ENCODE results near the gene PRKAG2. TPM values are rescaled to one million over a fixed set of nuclear protein-coding genes. Genes with fewer than 3 reads are reported as not detected.

Gene PRKAG2
- total RNA-seq, 4 donors from 2014 or later, result 7.5 to 14.3 (median 12.2) TPM

DNA sequence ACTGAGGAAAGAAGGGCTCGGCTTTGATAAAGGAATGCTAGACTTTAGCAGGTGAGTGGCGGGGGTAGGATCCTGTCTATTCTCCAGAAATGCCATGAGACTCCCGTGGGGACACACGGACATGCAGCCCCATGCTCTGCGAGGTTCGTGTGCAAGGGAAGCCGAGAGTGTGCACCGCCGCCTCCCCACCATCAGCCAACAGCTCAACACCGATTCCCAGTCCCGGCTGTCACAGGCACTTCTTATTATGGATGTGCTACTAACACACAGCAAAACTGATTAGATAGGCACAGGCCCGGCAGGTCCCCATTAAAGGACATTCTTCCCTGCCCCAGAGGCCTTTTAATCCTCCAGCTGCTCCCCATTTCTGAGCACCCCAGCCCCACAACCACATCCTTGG lies 154.4 kb downstream of the PRKAG2 start:
- TF ChIP-seq, protein P1, sequence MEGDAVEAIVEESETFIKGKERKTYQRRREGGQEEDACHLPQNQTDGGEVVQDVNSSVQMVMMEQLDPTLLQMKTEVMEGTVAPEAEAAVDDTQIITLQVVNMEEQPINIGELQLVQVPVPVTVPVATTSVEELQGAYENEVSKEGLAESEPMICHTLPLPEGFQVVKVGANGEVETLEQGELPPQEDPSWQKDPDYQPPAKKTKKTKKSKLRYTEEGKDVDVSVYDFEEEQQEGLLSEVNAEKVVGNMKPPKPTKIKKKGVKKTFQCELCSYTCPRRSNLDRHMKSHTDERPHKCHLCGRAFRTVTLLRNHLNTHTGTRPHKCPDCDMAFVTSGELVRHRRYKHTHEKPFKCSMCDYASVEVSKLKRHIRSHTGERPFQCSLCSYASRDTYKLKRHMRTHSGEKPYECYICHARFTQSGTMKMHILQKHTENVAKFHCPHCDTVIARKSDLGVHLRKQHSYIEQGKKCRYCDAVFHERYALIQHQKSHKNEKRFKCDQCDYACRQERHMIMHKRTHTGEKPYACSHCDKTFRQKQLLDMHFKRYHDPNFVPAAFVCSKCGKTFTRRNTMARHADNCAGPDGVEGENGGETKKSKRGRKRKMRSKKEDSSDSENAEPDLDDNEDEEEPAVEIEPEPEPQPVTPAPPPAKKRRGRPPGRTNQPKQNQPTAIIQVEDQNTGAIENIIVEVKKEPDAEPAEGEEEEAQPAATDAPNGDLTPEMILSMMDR (IDR thresholded peaks at IDR 0.05), result no peak
- TF ChIP-seq POLR2A (IDR thresholded peaks at IDR 0.05), result no peak
- WGBS, 2 donors, result 86 to 88% methylated on average over 12 of the region's 12 CpGs
- H3K4me3 ChIP-seq (ENCODE audit: low read depth, poor library complexity, severe bottlenecking), result no peak overlapping the region
- intact Hi-C loops (cut with DNase I; ENCODE audit: low total_unique reads), result no loop called here
- DNase-seq (ENCODE audit: low spot score in 2 of 2), result no peak

DNA sequence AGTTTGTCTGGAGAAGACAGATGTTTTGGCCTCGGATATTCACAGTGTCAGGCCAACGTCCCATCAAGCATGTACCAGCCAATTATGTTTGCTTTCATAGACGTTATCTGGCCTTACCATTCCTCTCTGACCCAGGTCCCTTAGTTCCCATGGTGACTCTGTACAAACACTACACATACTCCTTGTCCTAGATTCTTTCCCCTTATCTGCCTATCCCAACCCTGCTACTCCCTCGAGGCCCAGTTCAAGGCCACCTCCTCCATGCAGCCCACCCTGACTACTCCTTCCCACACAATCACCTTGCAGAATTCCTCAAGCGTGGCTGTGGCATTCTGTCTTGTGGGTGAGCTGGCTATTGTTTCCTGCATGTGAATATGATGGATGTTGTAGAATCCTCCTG lies 155.2 kb downstream of the PRKAG2 start:
- DNase-seq (ENCODE audit: low spot score in 2 of 2), result no peak
- H3K4me3 ChIP-seq (ENCODE audit: low read depth, poor library complexity, severe bottlenecking), result no peak overlapping the region
- WGBS, 2 donors, result 75 to 80% methylated on average over 5 of the region's 5 CpGs
- intact Hi-C loops (cut with DNase I; ENCODE audit: low total_unique reads), result no loop called here
- TF ChIP-seq, protein P1 (IDR thresholded peaks at IDR 0.05), result no peak
- no peak for TF ChIP-seq POLR2A (IDR thresholded peaks at IDR 0.05)

DNA sequence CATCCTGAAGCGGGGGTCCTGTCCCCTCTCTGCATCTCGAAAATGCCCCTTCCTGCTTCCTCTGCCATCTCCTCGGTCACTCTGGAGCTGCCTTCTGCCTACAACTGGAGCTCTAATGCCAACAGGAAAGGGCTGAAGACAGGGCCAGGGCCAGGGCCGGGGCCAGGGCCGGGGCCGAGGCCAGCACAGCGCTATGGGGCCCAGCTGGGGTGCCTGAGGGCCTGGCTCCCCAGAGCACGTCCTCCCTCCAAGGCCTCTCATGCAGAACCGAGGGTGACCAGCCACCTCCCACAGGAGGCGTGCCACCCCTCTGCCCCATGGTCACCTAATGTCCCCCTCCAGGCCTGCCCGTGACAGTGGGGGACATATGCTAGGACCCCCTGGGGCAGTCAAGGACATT lies 155.7 kb downstream of the PRKAG2 start:
- intact Hi-C loops (cut with DNase I; ENCODE audit: low total_unique reads), result no loop called here
- no peak for DNase-seq (ENCODE audit: low spot score in 2 of 2)
- TF ChIP-seq, protein P1 (IDR thresholded peaks at IDR 0.05), result no peak
- TF ChIP-seq POLR2A (IDR thresholded peaks at IDR 0.05), result no peak
- no peak overlapping the region for H3K4me3 ChIP-seq (ENCODE audit: low read depth, poor library complexity, severe bottlenecking)
- 87 to 91% methylated on average over 10 to 11 of the region's 11 CpGs for WGBS, 2 donors

DNA sequence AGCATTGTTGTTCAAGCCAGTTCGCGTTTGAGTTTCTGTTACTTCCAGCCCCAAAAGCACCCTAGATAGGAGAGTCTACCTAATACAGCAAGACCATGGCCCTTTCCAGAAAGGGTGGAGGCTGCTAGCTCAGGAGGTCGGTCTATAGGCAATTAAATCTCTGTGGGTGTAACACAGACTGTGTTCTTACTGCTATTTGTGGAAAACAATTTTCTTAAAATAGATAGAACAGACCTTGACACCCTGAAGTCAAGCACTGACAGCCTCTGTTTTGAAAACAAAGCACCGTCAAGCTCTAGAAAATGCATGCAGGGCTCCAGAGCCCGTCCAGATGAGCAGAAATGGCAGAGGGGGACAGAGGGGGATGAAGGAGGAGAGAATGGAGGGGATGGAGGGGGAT lies 156.6 kb downstream of the PRKAG2 start:
- 75 to 83% methylated on average over 5 of the region's 5 CpGs for WGBS, 2 donors
- intact Hi-C loops (cut with DNase I; ENCODE audit: low total_unique reads), result no loop called here
- TF ChIP-seq, protein P1 (IDR thresholded peaks at IDR 0.05), result no peak
- TF ChIP-seq POLR2A (IDR thresholded peaks at IDR 0.05), result no peak
- H3K4me3 ChIP-seq (ENCODE audit: low read depth, poor library complexity, severe bottlenecking), result no peak overlapping the region
- no peak for DNase-seq (ENCODE audit: low spot score in 2 of 2)

DNA sequence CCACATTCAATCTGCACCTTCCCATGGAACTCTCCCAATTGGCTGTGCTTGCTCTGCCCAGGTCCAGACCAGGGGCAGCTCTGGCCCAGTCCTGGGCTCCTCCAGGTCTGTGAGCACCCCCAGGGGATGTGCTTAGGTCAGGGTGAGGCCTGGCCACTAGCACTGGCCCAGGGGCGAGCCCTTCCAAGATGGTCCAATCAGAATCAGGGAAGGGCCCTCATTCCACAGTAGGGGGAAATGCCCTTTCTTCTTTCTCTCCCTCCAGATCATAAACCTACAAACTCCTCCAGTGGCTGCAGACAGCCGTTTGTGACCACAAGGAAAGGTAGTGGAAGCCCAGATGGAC lies 157.0 kb downstream of the PRKAG2 start:
- intact Hi-C loops (cut with DNase I; ENCODE audit: low total_unique reads), result no loop called here
- 80 to 87% methylated on average over 2 of the region's 2 CpGs for WGBS, 2 donors
- DNase-seq (ENCODE audit: low spot score in 2 of 2), result no peak
- no peak overlapping the region for H3K4me3 ChIP-seq (ENCODE audit: low read depth, poor library complexity, severe bottlenecking)
- TF ChIP-seq POLR2A (IDR thresholded peaks at IDR 0.05), result no peak
- TF ChIP-seq, protein P1 (IDR thresholded peaks at IDR 0.05), result no peak

All from lower leg skin (tissue), 4 donors.